Fibroblast of lung (primary cell): Measurements from ENCODE around the gene A1BG. TPM values are rescaled to one million over a fixed set of nuclear protein-coding genes. Genes with fewer than 3 reads are reported as not detected.
A peak's percentile ranks its signal among the peaks of the same experiment; 100 is the strongest.

Experiments used
- DNase-seq, 2 donors: peaks; one replicate each; pipeline versions ENCODE4 v3.0.0 to v3.0.0-alpha.2; 2010; ENCODE audit warnings: low read depth in 2 of 2
- H2AFZ ChIP-seq: 2 replicates; pipeline ENCODE4 v1.5.1; 2012; ENCODE audit warnings: low read length, control low read depth, inconsistent platforms
- H3K27ac ChIP-seq: 2 replicates; pipeline ENCODE4 v1.5.1; 2011; ENCODE audit warnings: low read length, control low read depth; ENCODE audit not compliant: insufficient read depth
- H3K27me3 ChIP-seq: 2 replicates; pipeline ENCODE4 v1.5.1; 2011; ENCODE audit warnings: mild to moderate bottlenecking, low read length; ENCODE audit not compliant: control insufficient read depth, insufficient read depth
- H3K36me3 ChIP-seq: 2 replicates; pipeline ENCODE4 v1.5.1; 2011; ENCODE audit warnings: low read length; ENCODE audit not compliant: control insufficient read depth, insufficient read depth
- H3K4me1 ChIP-seq: 2 replicates; pipeline ENCODE4 v1.5.1; 2011; ENCODE audit warnings: low read length; ENCODE audit not compliant: control insufficient read depth, insufficient read depth; ENCODE audit errors: extremely low read depth
- H3K4me2 ChIP-seq: 2 replicates; pipeline ENCODE4 v1.5.1; 2011; ENCODE audit warnings: low read length, control low read depth; ENCODE audit not compliant: insufficient read depth; ENCODE audit errors: extremely low read depth
- H3K4me3 ChIP-seq, 4 experiments: fragments of 200-600 bp in 1 of 4; sonication (generic) in 1 of 4; replicated peaks in 1 of 4; 2 replicates each; pipeline ENCODE4 v1.5.1; 2011 to 2016; ENCODE audit warnings: low read length in 4 of 4, low read depth in 3 of 4, mild to moderate bottlenecking in 3 of 4, control low read depth in 2 of 4, inconsistent platforms in 1 of 4, mixed read lengths in 1 of 4; ENCODE audit not compliant: insufficient read depth in 1 of 4; ENCODE audit errors: control extremely low read depth in 1 of 4
- H3K79me2 ChIP-seq: 2 replicates; pipeline ENCODE4 v1.5.1; 2012; ENCODE audit warnings: mild to moderate bottlenecking, low read length, inconsistent platforms; ENCODE audit not compliant: control insufficient read depth, insufficient read depth
- H3K9ac ChIP-seq: 2 replicates; pipeline ENCODE4 v1.5.1; 2011; ENCODE audit warnings: mild to moderate bottlenecking, low read length, control low read depth; ENCODE audit not compliant: insufficient read depth
- H3K9me3 ChIP-seq: 2 replicates; pipeline ENCODE4 v1.5.1; 2012; ENCODE audit warnings: low read depth, low read length; ENCODE audit not compliant: control insufficient read depth, insufficient read depth
- H4K20me1 ChIP-seq: 2 replicates; pipeline ENCODE4 v1.5.1; 2011; ENCODE audit warnings: low read length; ENCODE audit not compliant: control insufficient read depth, insufficient read depth; ENCODE audit errors: extremely low read depth
- CTCF ChIP-seq, 2 donors: IDR thresholded peaks in 1 of 2; conservative IDR thresholded peaks in 1 of 2; 1 replicate in 1 of 2; 2 replicates in 1 of 2; pipeline ENCODE4 v1.5.1; 2011 to 2012; ENCODE audit warnings: low read length in 2 of 2, control low read depth in 1 of 2, inconsistent platforms in 1 of 2, low read depth in 1 of 2, mild to moderate bottlenecking in 1 of 2
- EZH2 ChIP-seq: IDR thresholded peaks from 2 replicates; pipeline ENCODE4 v1.5.1; 2012; ENCODE audit warnings: low read length, control low read depth, mild to moderate bottlenecking; ENCODE audit errors: missing control alignments
- polyA minus RNA-seq: library from RNA; depleted of rRNA, polyadenylated mRNA; stranded (reverse); fragments of >200 nt; gene quantifications from 2 replicates; pipeline ENCODE4 v1.2.3, GENCODE V29; 2011; ENCODE audit warnings: low replicate concordance
- polyA plus RNA-seq, 2 donors: library from polyadenylated mRNA; depleted of rRNA in 1 of 2; stranded (reverse) in 1 of 2; unstranded in 1 of 2; fragments of >200 nt; gene quantifications; 2 replicates each; pipeline ENCODE4 v1.2.1, GENCODE V29; 2011 to 2012; ENCODE audit warnings: missing spikeins in 1 of 2
- total RNA-seq: library from RNA; depleted of rRNA; stranded (reverse); fragments of >200 nt; gene quantifications from 2 replicates; pipeline ENCODE4 v1.2.1, GENCODE V29; 2014

Gene A1BG
- total RNA-seq = 3.3 and 12.6 TPM in 2 replicates
- 5.0 and 8.3 TPM in 2 replicates for polyA plus RNA-seq
- 29.7 and 31.5 TPM in 2 replicates for polyA plus RNA-seq (2012)
- polyA minus RNA-seq = 1.3 and 1.4 TPM in 2 replicates

DNA sequence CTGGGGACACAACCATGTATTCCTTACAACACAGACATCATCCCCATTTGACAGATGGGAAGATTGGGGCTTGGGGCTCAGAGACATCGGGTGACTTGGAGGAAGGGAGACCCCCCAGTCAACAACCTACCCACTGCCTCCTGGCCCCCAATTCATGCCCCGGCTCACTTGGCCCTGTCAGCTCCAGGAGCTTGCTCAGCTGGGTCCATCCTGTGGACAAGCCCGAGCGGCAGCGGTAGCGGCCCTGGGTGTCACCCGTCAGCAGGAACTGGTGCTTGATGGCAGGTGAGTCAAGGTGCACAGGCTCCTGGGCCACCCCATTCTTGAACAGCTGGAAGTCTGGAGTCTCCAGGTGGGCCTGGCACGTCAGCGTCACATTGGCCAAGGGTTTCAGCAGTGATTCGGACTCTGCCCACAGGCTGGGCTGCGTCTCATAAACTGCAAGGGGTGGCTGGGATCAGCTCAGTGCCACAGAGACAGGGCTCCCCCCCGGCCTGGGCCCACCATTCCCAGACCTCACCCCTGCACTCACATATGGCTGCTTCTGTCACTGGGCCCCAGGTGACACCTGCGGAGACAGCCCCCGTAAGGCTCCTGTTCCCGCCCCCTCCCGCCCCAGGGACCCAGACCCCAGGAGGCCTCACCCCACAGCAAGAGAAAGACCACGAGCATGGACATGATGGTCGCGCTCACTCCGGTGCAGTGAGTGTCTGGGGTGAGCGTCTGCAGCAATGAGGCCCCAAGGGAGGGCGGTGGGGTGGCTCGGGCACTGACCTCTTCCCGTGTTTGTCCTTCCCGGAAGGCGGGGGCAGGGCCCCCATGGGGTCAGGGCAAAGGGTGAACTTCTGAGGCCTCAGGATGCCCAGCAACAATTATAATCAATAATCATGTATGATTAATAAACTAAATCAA, at the start of gene A1BG:
TSS of gene A1BG (minus strand) at position 733 of the 912 bp plus-strand sequence. CDS start at position 678, 55 bp downstream.
- no peak for DNase-seq
- Histone ChIP-seq H3K4me3 (no peak within 1 kb of the TSS), H3K9ac (no peak within 1 kb of the TSS), H3K4me1 (no peaks in the 10 kb centered on the region), H3K4me2 (no peak within 1 kb of the TSS), H3K27ac (no peak within 1 kb of the TSS), H3K27me3 (no peaks in the 10 kb centered on the region), H3K9me3 (no peaks in the 10 kb centered on the region), H3K36me3 (peaks cover 2% of the 10 kb centered on the region), H4K20me1 (no peaks in the 10 kb centered on the region), H2AFZ (no peak within 1 kb of the TSS), H3K79me2 (no peaks in the 10 kb centered on the region)
- TF ChIP-seq EZH2 (no peak), CTCF (conservative IDR thresholded peaks at IDR 0.05 in 1 of 2, IDR thresholded peaks at IDR 0.05 in 1 of 2; ENCODE audit: low read depth in 1 of 2, low read length in 2 of 2) (no peak)

DNA sequence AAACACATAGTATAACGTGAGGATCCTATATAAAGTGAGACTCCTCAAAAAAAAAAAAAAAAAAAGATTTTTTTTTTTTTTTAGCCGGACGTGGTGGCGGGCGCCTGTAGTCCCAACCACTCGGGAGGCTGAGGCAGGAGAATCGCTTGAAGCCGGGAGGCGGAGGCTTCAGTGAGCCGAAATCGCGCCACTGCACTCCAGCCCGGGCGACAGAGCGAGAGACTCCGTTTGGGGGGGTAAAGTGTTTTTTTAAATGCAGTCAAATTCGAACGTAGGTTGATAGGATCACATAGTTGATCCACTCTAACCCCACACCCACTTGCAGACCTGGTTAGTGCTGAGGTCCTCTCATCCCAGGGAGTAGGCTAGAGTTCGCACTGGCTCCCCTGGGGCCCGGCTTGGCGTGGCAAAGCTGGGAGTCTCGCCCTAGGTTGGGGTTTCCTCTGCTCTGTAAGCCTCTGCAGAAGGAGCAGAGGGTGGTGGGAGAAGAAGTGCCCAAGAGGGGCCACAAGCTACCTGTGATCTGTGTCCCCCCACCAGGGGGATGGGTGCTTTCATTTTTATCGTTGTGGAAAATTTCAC, 48.6 kb upstream of the A1BG start:
- Histone ChIP-seq H2AFZ (no peak overlapping the region), H3K4me2 (peak overlapping the region; percentile 87), H4K20me1 (no peaks in the 10 kb centered on the region), H3K9me3 (no peaks in the 10 kb centered on the region), H3K4me1 (peaks cover 4% of the 10 kb centered on the region), H3K79me2 (no peaks in the 10 kb centered on the region), H3K9ac (peak overlapping the region; percentile 67), H3K27ac (no peak overlapping the region), H3K4me3 (peak overlapping the region; percentile 68 to 73 (median 71)), H3K27me3 (no peaks in the 10 kb centered on the region), H3K36me3 (peaks cover 2% of the 10 kb centered on the region)
- DNase-seq = no peak
- TF ChIP-seq EZH2 = no peak
- no peak for TF ChIP-seq CTCF (conservative IDR thresholded peaks at IDR 0.05 in 1 of 2, IDR thresholded peaks at IDR 0.05 in 1 of 2; ENCODE audit: low read depth in 1 of 2, low read length in 2 of 2)
